CD4-positive, CD25-positive, alpha-beta regulatory T cell (primary cell): ENCODE data around the gene OPTC. TPM values are rescaled to one million over a fixed set of nuclear protein-coding genes. Genes with fewer than 3 reads are reported as not detected.
"Not testable (repeated sequence)": the region's sequence is repeated elsewhere in the genome, so short reads cannot be mapped to it uniquely, and the experiment has no call there.

Experiments
- ATAC-seq, 2 donors: fragments of 150-1000 bp; cut with Tn5 transposase; one replicate each; pipeline ENCODE4 v1.10.0; 2021; ENCODE audit warnings: low read depth in 2 of 2, moderate number of reproducible peaks in 2 of 2, moderate library complexity in 1 of 2
- DNase-seq, 3 donors: peaks; one replicate each; pipeline versions ENCODE4 v3.0.0 to v3.0.0-alpha.2; 2012 to 2022; ENCODE audit warnings: mixed read lengths in 1 of 3
- H3K27ac ChIP-seq: one replicate; pipeline ENCODE4 v1.7.0; 2013; ENCODE audit warnings: mild to moderate bottlenecking, low read length; ENCODE audit not compliant: insufficient read depth, poor library complexity, severe bottlenecking
- H3K27me3 ChIP-seq: one replicate; pipeline ENCODE4 v1.7.0; 2013; ENCODE audit warnings: low read length; ENCODE audit not compliant: control insufficient read depth, insufficient read depth
- H3K36me3 ChIP-seq: one replicate; pipeline ENCODE4 v1.7.0; 2013; ENCODE audit warnings: mild to moderate bottlenecking, low read length, moderate library complexity; ENCODE audit not compliant: control insufficient read depth, insufficient read depth
- H3K4me1 ChIP-seq: 2 replicates; pipeline ENCODE4 v1.7.0; 2013; ENCODE audit warnings: mild to moderate bottlenecking, low read length; ENCODE audit not compliant: insufficient read depth, control insufficient read depth, poor library complexity, severe bottlenecking
- H3K4me3 ChIP-seq: one replicate; pipeline ENCODE4 v1.7.0; 2013; ENCODE audit warnings: low read depth, mild to moderate bottlenecking, low read length, moderate library complexity
- H3K9me3 ChIP-seq, 2 experiments: 1 replicate in 1 of 2; 2 replicates in 1 of 2; pipeline ENCODE4 v1.7.0; 2013; ENCODE audit warnings: low read length in 2 of 2, mild to moderate bottlenecking in 1 of 2, moderate library complexity in 1 of 2; ENCODE audit not compliant: control insufficient read depth in 2 of 2
- H3K27ac Mint-ChIP-seq, 3 donors: one replicate each; pipeline ENCODE4 v1.8.0; 2020 to 2022; ENCODE audit warnings: mild to moderate bottlenecking in 3 of 3, mixed read lengths in 3 of 3, moderate library complexity in 2 of 3
- H3K27me3 Mint-ChIP-seq: one replicate; pipeline ENCODE4 v1.8.0; 2022; ENCODE audit warnings: mild to moderate bottlenecking, mixed read lengths
- H3K36me3 Mint-ChIP-seq: one replicate; pipeline ENCODE4 v1.8.0; 2020; ENCODE audit warnings: mixed read lengths
- H3K4me1 Mint-ChIP-seq, 4 donors: one replicate each; pipeline ENCODE4 v1.8.0; 2020 to 2022; ENCODE audit warnings: mixed read lengths in 4 of 4, mild to moderate bottlenecking in 1 of 4
- H3K4me3 Mint-ChIP-seq, 4 donors: one replicate each; pipeline ENCODE4 v1.8.0; 2020 to 2022; ENCODE audit warnings: mild to moderate bottlenecking in 4 of 4, mixed read lengths in 4 of 4, moderate library complexity in 3 of 4
- H3K9me3 Mint-ChIP-seq, 7 donors: one replicate each; pipeline ENCODE4 v1.8.0; 2020 to 2022; ENCODE audit warnings: mixed read lengths in 7 of 7, mild to moderate bottlenecking in 3 of 7, moderate library complexity in 2 of 7
- polyA plus RNA-seq, 4 donors: library from polyadenylated mRNA; unstranded; fragments of 300-500 nt; fragmentation: Illumina TruSeq; gene quantifications; one replicate each; pipeline ENCODE4 v1.2.3, GENCODE V29; 2021
- total RNA-seq: library from RNA; stranded (reverse); gene quantifications from one replicate; pipeline ENCODE4 v1.2.3, GENCODE V29; 2022

OPTC gene, protein sequence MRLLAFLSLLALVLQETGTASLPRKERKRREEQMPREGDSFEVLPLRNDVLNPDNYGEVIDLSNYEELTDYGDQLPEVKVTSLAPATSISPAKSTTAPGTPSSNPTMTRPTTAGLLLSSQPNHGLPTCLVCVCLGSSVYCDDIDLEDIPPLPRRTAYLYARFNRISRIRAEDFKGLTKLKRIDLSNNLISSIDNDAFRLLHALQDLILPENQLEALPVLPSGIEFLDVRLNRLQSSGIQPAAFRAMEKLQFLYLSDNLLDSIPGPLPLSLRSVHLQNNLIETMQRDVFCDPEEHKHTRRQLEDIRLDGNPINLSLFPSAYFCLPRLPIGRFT
- total RNA-seq (not detected), polyA plus RNA-seq (not detected)

DNA sequence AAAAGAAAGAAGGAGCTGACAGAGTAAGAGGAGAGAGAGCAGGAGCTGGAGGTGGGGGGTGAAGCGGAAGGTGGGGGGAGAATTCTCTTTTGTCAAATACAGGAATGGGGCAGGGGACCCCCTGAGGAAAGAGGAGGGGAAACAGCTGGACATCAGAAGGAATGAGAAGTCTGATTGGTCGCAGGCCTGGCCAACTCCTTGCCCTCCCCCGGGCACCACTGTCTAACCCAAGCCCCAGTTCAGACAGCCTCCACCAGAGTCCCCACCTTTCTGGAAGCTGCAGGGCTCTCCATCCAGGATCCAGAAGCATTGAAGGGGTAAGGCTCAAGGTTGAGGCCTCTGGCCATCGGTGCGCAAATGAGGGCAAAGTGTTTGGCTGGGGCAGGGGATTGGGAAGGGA is at the start of gene OPTC:
OPTC (plus strand) TSS at position 253 of the 400 bp plus-strand sequence. CDS start 1,853 bp downstream, outside the sequence.
- no peak within 1 kb of the TSS for H3K4me3 Mint-ChIP-seq

DNA sequence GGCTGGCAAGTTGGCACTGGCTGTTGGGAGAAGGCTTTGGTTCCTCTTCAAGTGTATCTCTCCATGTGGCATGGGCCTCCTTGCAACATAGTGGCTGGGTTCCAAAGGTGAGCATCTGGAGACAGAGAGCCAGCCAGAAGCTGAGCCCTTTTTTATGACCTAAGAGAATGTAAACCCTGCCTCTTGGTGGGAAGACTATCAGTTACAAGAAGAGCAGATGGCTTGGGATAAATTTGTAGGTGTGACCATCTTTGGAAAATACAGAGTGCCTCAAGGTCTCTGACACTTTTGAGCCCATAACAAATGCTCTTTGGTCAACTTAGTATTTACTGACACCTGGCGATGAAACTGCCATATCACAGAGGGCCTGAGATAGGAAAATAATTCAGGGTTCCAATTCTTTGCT is 49.8 kb upstream of the OPTC start:
- Mint-ChIP-seq H3K27me3 (peaks cover 49% of the 10 kb centered on the region), H3K4me1 (no peaks in the 10 kb centered on the region), H3K4me3 (no peak overlapping the region), H3K27ac (no peak overlapping the region), H3K36me3 (no peaks in the 10 kb centered on the region), H3K9me3 (peaks cover 0 to 7% (median 1%) of the 10 kb centered on the region in 7 donors)
- ATAC-seq, result no peak
- no peak for DNase-seq
- Histone ChIP-seq H3K27ac (no peak overlapping the region), H3K4me1 (no peaks in the 10 kb centered on the region), H3K9me3 (no peaks in the 10 kb centered on the region), H3K4me3 (no peak overlapping the region), H3K36me3 (no peaks in the 10 kb centered on the region), H3K27me3 (peaks cover 12% of the 10 kb centered on the region)

More for the DNA sequence above, at the start of gene OPTC:
- Mint-ChIP-seq H3K27me3 (peaks cover 23% of the 10 kb centered on the region), H3K27ac (peak within 1 kb of the TSS in 1 of 3 donors; percentile 38), H3K9me3 (no peaks in the 10 kb centered on the region), H3K4me1 (peaks cover 0 to 6% (median 0%) of the 10 kb centered on the region in 4 donors), H3K36me3 (no peaks in the 10 kb centered on the region)
- DNase-seq, result no peak
- Histone ChIP-seq H3K27ac (no peak within 1 kb of the TSS), H3K4me1 (no peaks in the 10 kb centered on the region), H3K4me3 (no peak within 1 kb of the TSS), H3K36me3 (no peaks in the 10 kb centered on the region), H3K27me3 (no peaks in the 10 kb centered on the region), H3K9me3 (no peaks in the 10 kb centered on the region)
- no peak for ATAC-seq

DNA sequence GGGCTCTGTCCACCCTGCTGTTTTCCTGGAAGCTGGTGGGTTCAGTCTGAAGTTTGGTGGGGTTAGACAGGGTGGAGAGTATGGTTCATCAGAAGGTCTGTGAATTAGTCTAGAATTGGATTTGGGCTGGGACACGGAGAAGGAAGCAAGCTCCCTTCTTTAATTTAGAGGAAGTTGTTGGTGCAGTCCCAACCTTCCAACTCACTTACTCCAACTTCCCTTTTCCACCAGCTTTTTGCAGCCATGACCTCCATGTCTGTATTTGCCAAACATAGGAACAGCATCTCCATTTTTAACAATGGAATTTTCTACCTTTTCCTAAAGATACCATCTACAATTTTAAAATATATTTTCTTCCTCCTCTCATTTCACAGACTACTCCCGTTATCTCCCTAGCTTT is 46.8 kb upstream of the OPTC start:
- H3K4me3 ChIP-seq, result no peak overlapping the region
- H3K27me3 ChIP-seq, result peaks cover 13% of the 10 kb centered on the region
- Mint-ChIP-seq H3K27me3 (peaks cover 41% of the 10 kb centered on the region), H3K4me3 (no peak overlapping the region), H3K27ac (no peak overlapping the region), H3K36me3 (no peaks in the 10 kb centered on the region), H3K4me1 (no peaks in the 10 kb centered on the region), H3K9me3 (peaks cover 0 to 7% (median 1%) of the 10 kb centered on the region in 7 donors)
- H3K36me3 ChIP-seq, result no peaks in the 10 kb centered on the region
- no peaks in the 10 kb centered on the region for H3K4me1 ChIP-seq
- DNase-seq (no peak), ATAC-seq (no peak)
- H3K27ac ChIP-seq, result no peak overlapping the region
- no peaks in the 10 kb centered on the region for H3K9me3 ChIP-seq

DNA sequence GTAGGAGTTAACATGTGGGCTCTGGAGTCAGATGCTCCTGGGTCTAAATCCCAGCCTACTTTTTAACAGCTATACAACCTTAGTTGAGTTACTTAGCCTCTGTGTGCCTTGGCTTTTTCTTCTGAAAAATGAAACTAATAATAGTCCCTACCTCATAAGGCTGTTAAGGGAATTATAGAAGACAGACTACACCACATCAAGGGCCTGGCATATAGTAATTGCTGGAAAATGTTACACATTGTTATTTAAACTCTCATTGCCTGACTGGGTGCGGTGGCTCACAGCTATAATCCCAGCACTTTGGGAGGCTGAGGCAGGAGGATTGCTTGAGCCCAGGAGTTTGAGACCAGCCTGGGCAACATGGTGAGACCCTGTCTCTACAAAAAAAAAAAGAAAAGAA is 46.4 kb upstream of the OPTC start:
- H3K4me1 ChIP-seq, H3K4me1 Mint-ChIP-seq, H3K4me3 ChIP-seq, ATAC-seq, H3K27ac Mint-ChIP-seq, H3K9me3 Mint-ChIP-seq, H3K4me3 Mint-ChIP-seq, H3K9me3 ChIP-seq, H3K36me3 Mint-ChIP-seq, H3K27ac ChIP-seq, DNase-seq, H3K36me3 ChIP-seq: not testable (repeated sequence)
- H3K27me3 ChIP-seq, result peaks cover 13% of the 10 kb centered on the region
- H3K27me3 Mint-ChIP-seq, result peaks cover 40% of the 10 kb centered on the region

DNA sequence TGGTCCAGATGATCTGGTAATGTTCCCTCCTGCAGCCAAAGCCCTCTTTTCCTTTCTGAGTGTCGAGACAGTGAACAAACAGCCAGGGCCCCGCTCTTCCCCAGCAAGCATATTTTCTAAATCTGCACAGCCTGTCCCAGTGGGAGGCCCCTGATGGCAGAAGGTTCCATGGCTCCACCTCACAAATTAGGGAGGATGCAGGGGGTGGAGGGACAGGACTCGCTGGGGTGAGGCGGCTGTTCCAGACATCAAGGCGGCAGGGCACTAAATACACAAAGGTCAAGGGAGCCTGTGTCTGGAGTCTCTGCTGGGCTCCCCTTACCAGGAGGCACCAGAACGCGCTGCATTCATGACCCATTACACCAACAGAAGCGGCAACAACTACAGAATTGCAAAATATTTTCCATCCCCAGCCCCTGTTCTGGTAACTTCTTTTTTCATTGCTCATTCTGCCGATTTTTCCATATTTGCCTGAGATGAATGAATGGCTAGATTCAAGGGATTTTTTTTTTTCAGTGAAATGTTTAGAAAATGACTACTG is 45.4 kb upstream of the OPTC start:
- Histone ChIP-seq H3K36me3 (no peaks in the 10 kb centered on the region), H3K27me3 (peaks cover 13% of the 10 kb centered on the region), H3K27ac (no peak overlapping the region), H3K4me1 (no peaks in the 10 kb centered on the region), H3K9me3 (no peaks in the 10 kb centered on the region), H3K4me3 (no peak overlapping the region)
- H3K4me3 Mint-ChIP-seq, result no peak overlapping the region
- H3K27ac Mint-ChIP-seq, result no peak overlapping the region
- no peak for ATAC-seq
- no peaks in the 10 kb centered on the region for H3K4me1 Mint-ChIP-seq
- peaks cover 0 to 7% (median 1%) of the 10 kb centered on the region in 7 donors for H3K9me3 Mint-ChIP-seq
- H3K27me3 Mint-ChIP-seq, result peaks cover 31% of the 10 kb centered on the region
- H3K36me3 Mint-ChIP-seq, result no peaks in the 10 kb centered on the region
- DNase-seq, result no peak

DNA sequence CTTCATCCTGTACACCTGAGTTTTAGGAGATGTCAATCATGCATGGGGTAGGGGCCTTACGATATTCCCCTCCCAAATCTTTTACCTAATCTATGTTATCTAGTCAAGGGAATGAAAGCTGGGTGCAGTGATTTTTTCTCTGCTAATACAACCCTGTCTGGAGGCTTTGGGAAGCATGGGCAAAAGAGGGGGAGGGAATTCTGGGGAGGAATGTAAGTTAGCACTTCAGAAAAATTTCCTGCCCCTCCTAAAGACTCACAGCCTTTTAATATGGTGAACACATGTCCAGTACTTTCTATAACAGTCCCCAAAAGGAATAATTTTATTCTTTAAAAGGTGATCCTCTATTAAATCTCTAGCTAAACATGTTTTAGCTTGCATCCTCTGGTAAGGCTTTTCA is 44.0 kb upstream of the OPTC start:
- no peaks in the 10 kb centered on the region for H3K9me3 ChIP-seq
- no peak for DNase-seq
- Mint-ChIP-seq H3K4me1 (no peaks in the 10 kb centered on the region), H3K4me3 (no peak overlapping the region), H3K27ac (no peak overlapping the region), H3K27me3 (peaks cover 19% of the 10 kb centered on the region), H3K9me3 (peaks cover 0 to 5% (median under 1%) of the 10 kb centered on the region in 7 donors), H3K36me3 (no peaks in the 10 kb centered on the region)
- no peaks in the 10 kb centered on the region for H3K36me3 ChIP-seq
- ATAC-seq, result no peak
- no peak overlapping the region for H3K27ac ChIP-seq
- peaks cover 13% of the 10 kb centered on the region for H3K27me3 ChIP-seq
- no peak overlapping the region for H3K4me3 ChIP-seq
- H3K4me1 ChIP-seq, result no peaks in the 10 kb centered on the region

DNA sequence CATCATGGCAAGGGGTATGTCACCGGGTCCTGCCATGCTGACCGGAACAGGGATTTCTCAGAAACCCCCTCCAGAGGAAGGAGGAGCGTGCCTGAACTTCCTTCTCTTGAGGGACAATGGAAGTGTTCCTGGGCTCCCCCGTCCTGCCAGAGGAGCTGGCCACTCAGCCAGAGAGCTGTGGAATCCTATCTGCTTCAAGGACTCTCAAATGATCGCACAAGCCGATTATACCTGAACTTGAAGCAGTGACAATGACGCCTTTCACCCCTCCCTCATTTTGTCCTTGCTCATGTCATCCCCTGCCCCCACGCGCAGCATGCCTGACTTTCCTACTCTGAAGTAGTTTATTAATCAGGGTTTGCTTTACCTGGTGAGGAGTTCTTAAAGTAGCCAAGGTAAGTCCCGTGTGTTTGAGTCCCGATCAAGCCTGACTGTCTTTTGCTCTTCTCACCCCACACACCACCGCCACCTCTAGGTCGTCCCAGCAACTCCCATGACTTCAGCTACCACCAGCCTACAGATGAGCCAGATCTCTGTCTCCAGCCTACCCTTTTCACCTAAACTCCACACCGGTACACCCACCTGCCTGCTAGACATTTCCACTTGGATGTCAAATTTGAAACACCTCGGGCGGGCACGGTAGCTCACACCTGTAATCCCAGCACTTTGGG is 43.3 kb upstream of the OPTC start:
- Mint-ChIP-seq H3K4me1 (no peaks in the 10 kb centered on the region), H3K27ac (no peak overlapping the region), H3K27me3 (peaks cover 16% of the 10 kb centered on the region), H3K4me3 (no peak overlapping the region), H3K36me3 (no peaks in the 10 kb centered on the region), H3K9me3 (no peaks in the 10 kb centered on the region)
- H3K27ac ChIP-seq, result no peak overlapping the region
- H3K9me3 ChIP-seq, result no peaks in the 10 kb centered on the region
- no peaks in the 10 kb centered on the region for H3K36me3 ChIP-seq
- H3K4me3 ChIP-seq, result no peak overlapping the region
- DNase-seq (no peak), ATAC-seq (no peak)
- H3K27me3 ChIP-seq, result peaks cover 10% of the 10 kb centered on the region
- no peaks in the 10 kb centered on the region for H3K4me1 ChIP-seq
